ENCODE measurements around the gene PRR20C.
"Not testable (repeated sequence)": the region's sequence is repeated elsewhere in the genome, so short reads cannot be mapped to it uniquely, and the experiment has no call there.

The PRR20C gene

GRCh38 chr13:57153761-57154160, at the start of gene PRR20C:
TSS of gene PRR20C (plus strand) at chr13:57154061. CDS start at chr13:57154448, 387 bp downstream.
- not testable (repeated sequence) for FAIRE-seq

- no peak for FAIRE-seq
Measured at GRCh38 chr13:57114945-57115344, 38.9 kb upstream of the PRR20C start.

GRCh38 chr13:57123681-57124080, 30.2 kb upstream of the PRR20C start:
- FAIRE-seq, result no peak

GRCh38 chr13:57128909-57129308, 25.0 kb upstream of the PRR20C start:
- no peak for FAIRE-seq

GRCh38 chr13:57136093-57136492, 17.8 kb upstream of the PRR20C start:
- no peak for FAIRE-seq

GRCh38 chr13:57137585-57137984, 16.3 kb upstream of the PRR20C start:
- FAIRE-seq, result no peak

GRCh38 chr13:57138988-57139387, 14.9 kb upstream of the PRR20C start:
- FAIRE-seq, result no peak

GRCh38 chr13:57139781-57140180, 14.1 kb upstream of the PRR20C start:
- FAIRE-seq, result not testable (repeated sequence)

GRCh38 chr13:57140235-57140968, 13.5 kb upstream of the PRR20C start, which contains the start of gene PRR20A:
TSS of gene PRR20A (plus strand) at chr13:57140918. CDS start at chr13:57141305, 387 bp downstream.
- FAIRE-seq, result not testable (repeated sequence)

GRCh38 chr13:57147188-57147587, 6.7 kb upstream of the PRR20C start, which contains the start of gene PRR20B:
TSS of gene PRR20B (plus strand) at chr13:57147488. CDS start at chr13:57147875, 387 bp downstream.
- FAIRE-seq, result not testable (repeated sequence)

GRCh38 chr13:57148106-57148505, 5.8 kb upstream of the PRR20C start:
- not testable (repeated sequence) for FAIRE-seq

- not testable (repeated sequence) for FAIRE-seq
Measured at GRCh38 chr13:57160332-57160731, 6.5 kb downstream of the PRR20C start, which contains the start of gene PRR20D. TSS of gene PRR20D (plus strand) at chr13:57160632. CDS start at chr13:57161019, 387 bp downstream.

GRCh38 chr13:57166897-57167296, 13.0 kb downstream of the PRR20C start, which contains the start of gene PRR20E:
TSS of gene PRR20E (plus strand) at chr13:57167197. CDS start at chr13:57167584, 387 bp downstream.
- not testable (repeated sequence) for FAIRE-seq

- FAIRE-seq, result no peak
Measured at GRCh38 chr13:57191667-57192066, 37.8 kb downstream of the PRR20C start.
